Measurements from ENCODE around the gene CBX5. TPM values are rescaled to one million over a fixed set of nuclear protein-coding genes. Genes with fewer than 3 reads are reported as not detected.
"Not testable (repeated sequence)": the region's sequence is repeated elsewhere in the genome, so short reads cannot be mapped to it uniquely, and the experiment has no call there.

Gene CBX5
- total and polyA plus RNA-seq, 10 of the 15 experiments (the other 5 are each of a cell fraction or from before 2014, with no cell fraction given), result 46.7 to 138 (median 74.6) TPM

GRCh38 chr12:54285150-54286041 is 5.5 kb upstream of the CBX5 start (continued):
- TF ChIP-seq EP300 (IDR thresholded peaks at IDR 0.05; ENCODE audit: borderline replicate concordance in 1 of 2, control insufficient read depth in 1 of 2, low read depth in 2 of 2, low read length in 2 of 2), result no peak

- POLR2A ChIA-PET, result interaction anchor here (0.5 to 1.1 kb wide), 3 partner anchors 41 to 75 kb away, joined by 3 read pairs; partner anchors contain the start of gene COPZ1
- DNase-seq (ENCODE audit: low read depth, low spot score); H2AFZ ChIP-seq (ENCODE audit: control insufficient read depth, low read depth, low read length); H3K4me1 ChIP-seq (ENCODE audit: control insufficient read depth, insufficient read depth, low read length); in situ Hi-C loops (cut with MboI); H3K27me3 ChIP-seq (replicated peaks in 1 of 2; ENCODE audit: control insufficient read depth in 2 of 2, insufficient read depth in 2 of 2, low read length in 1 of 2); BruUV-seq (replicated peaks); H3K9me3 ChIP-seq (replicated peaks; ENCODE audit: control insufficient read depth, insufficient read depth, low read length); intact Hi-C loops (cut with micrococcal nuclease; ENCODE audit: unreplicated experiment); H4K20me1 ChIP-seq (ENCODE audit: control insufficient read depth, insufficient read depth); ATAC-seq; FAIRE-seq; H3K27ac ChIP-seq (ENCODE audit: control insufficient read depth, insufficient read depth): not testable (repeated sequence)
- CTCF ChIA-PET, result interaction anchor here (0.7 to 3.5 kb wide), 14 partner anchors 9 to 84 kb away, joined by 3 to 21 read pairs (median 5); partner anchors contain the start of gene COPZ1
- H3K4me2 ChIP-seq (ENCODE audit: control insufficient read depth, insufficient read depth), result peak overlapping the region; percentile 93
- H3K9ac ChIP-seq (ENCODE audit: control insufficient read depth, insufficient read depth, low read length), result peak overlapping the region; percentile 3; the same call in 1 of the 2 replicates
- peaks cover 53% of the 10 kb centered on the region for H3K79me2 ChIP-seq (ENCODE audit: control insufficient read depth, insufficient read depth, low read length)
- 0% methylated on average over 1 of the region's 2 CpGs for WGBS (ENCODE audit: insufficient coverage, insufficient replicate concordance, low lambda C conversion rate, missing lambda C conversion rate)
- TF ChIP-seq BACH1 (IDR thresholded peaks at IDR 0.05; ENCODE audit: borderline replicate concordance), result peak; percentile 26; the same call in 1 of the 2 replicates
- peak overlapping the region; percentile 81 for H3K4me3 ChIP-seq
- RAD21 ChIA-PET (ENCODE audit: unreplicated experiment), result interaction anchor here (1.0 to 1.8 kb wide), 4 partner anchors 8 to 41 kb away, joined by 3 to 8 read pairs (median 6); partner anchors contain the start of gene COPZ1
- H3K36me3 ChIP-seq (ENCODE audit: control insufficient read depth in 2 of 2, insufficient read depth in 2 of 2, low read length in 1 of 2), result peaks cover 23 to 50% of the 10 kb centered on the region in 2 experiments
- SMC1A ChIA-PET (ENCODE audit: uncharacterized antibody, unreplicated experiment), result interaction anchor here (0.7 to 3.2 kb wide), 14 partner anchors 9 to 1481 kb away, joined by 3 to 17 read pairs (median 4); partner anchors contain the start of gene COPZ1
Observed at GRCh38 chr12:54284070-54284780, 4.3 kb upstream of the CBX5 start.

Measured in GM12878 (cell line).